ENCODE results near the gene RITA1.
A peak's percentile ranks its signal among the peaks of the same experiment; 100 is the strongest.

Gene RITA1

GRCh38 chr12:113180333-113180732 lies 5.2 kb upstream of the RITA1 start:
- no peak for DNase-seq

- no peak for DNase-seq
Observed at GRCh38 chr12:113181975-113182374, 3.5 kb upstream of the RITA1 start.

- DNase-seq, result no peak
Observed at GRCh38 chr12:113183030-113183589, 2.4 kb upstream of the RITA1 start.

- no peak for DNase-seq
Observed at GRCh38 chr12:113184098-113184899, 1.2 kb upstream of the RITA1 start.

GRCh38 chr12:113184900-113185179 lies 681 bp upstream of the RITA1 start:
- DNase-seq, result peak; percentile 91

GRCh38 chr12:113186033-113186365 lies 478 bp downstream of the RITA1 start:
- DNase-seq, result no peak

- DNase-seq, result no peak
Observed at GRCh38 chr12:113186666-113187325, 1.3 kb downstream of the RITA1 start.

- no peak for DNase-seq
Observed at GRCh38 chr12:113189361-113189760, 3.8 kb downstream of the RITA1 start.

- DNase-seq, result peak; percentile 29
Observed at GRCh38 chr12:113190761-113191160, 5.2 kb downstream of the RITA1 start.

GRCh38 chr12:113191227-113191626 lies 5.7 kb downstream of the RITA1 start:
- no peak for DNase-seq

- peak; percentile 83 for DNase-seq
Observed at GRCh38 chr12:113194971-113195391, 9.5 kb downstream of the RITA1 start.

- no peak for DNase-seq
Observed at GRCh38 chr12:113195598-113195997, 10.1 kb downstream of the RITA1 start.

- DNase-seq, result no peak
Observed at GRCh38 chr12:113196582-113196981, 11.1 kb downstream of the RITA1 start.

GRCh38 chr12:113196990-113197389 lies 11.5 kb downstream of the RITA1 start:
- DNase-seq, result peak; percentile 83

- DNase-seq, result no peak
Observed at GRCh38 chr12:113197518-113198077, 12.1 kb downstream of the RITA1 start.

- no peak for DNase-seq
Observed at GRCh38 chr12:113198296-113198695, 12.8 kb downstream of the RITA1 start.

GRCh38 chr12:113200021-113200797 lies 14.7 kb downstream of the RITA1 start:
- no peak for DNase-seq

GRCh38 chr12:113201187-113202177 lies 16.0 kb downstream of the RITA1 start:
- no peak for DNase-seq

- no peak for DNase-seq
Observed at GRCh38 chr12:113202300-113203075, 17.0 kb downstream of the RITA1 start.

GRCh38 chr12:113203852-113204760 lies 18.6 kb downstream of the RITA1 start:
- DNase-seq, result no peak

Measured in fibroblast of skin of scalp (primary cell).